Activated B cell treated with CpG ODN at 0.5 μM for 24 hours (primary cell): ENCODE data around the gene IL12RB1. TPM values are rescaled to one million over a fixed set of nuclear protein-coding genes. Genes with fewer than 3 reads are reported as not detected.

Experiments
- ATAC-seq: fragments of 200-7000 bp; cut with Tn5 transposase; one replicate; pipeline ENCODE4 v1.10.0; 2021; ENCODE audit warnings: low read depth, mild to moderate bottlenecking, moderate library complexity
- CTCF ChIA-PET: fragments of 350-600 bp; sonication (Branson Sonifier 250); formaldehyde crosslinking; loops from one replicate; lab custom pipeline; 2021; ENCODE audit warnings: antibody characterized with exemption; lab: Charles Lee
- POLR2A ChIA-PET: fragments of 350-600 bp; sonication (Branson Sonifier 250); formaldehyde crosslinking; loops from one replicate; lab custom pipeline; 2021; ENCODE audit warnings: antibody characterized with exemption; lab: Charles Lee
- DNase-seq: peaks from one replicate; pipeline ENCODE4 v3.0.0; 2022
- H3K27ac Mint-ChIP-seq: one replicate; pipeline ENCODE4 v1.8.0; 2020; ENCODE audit warnings: mixed read lengths
- H3K27me3 Mint-ChIP-seq: one replicate; pipeline ENCODE4 v1.8.0; 2021; ENCODE audit warnings: mixed read lengths
- H3K36me3 Mint-ChIP-seq: one replicate; pipeline ENCODE4 v1.8.0; 2021; ENCODE audit warnings: low read depth, mixed read lengths
- H3K4me1 Mint-ChIP-seq: one replicate; pipeline ENCODE4 v1.8.0; 2021; ENCODE audit warnings: mixed read lengths
- H3K4me3 Mint-ChIP-seq: one replicate; pipeline ENCODE4 v1.8.0; 2020; ENCODE audit warnings: mild to moderate bottlenecking, mixed read lengths
- H3K9me3 Mint-ChIP-seq: one replicate; pipeline ENCODE4 v1.8.0; 2020; ENCODE audit warnings: mixed read lengths
- intact Hi-C: fragments of 100-400 bp; cut with micrococcal nuclease; formaldehyde crosslinking; loops from one replicate; pipeline ENCODE4 v1.15.1; 2024
- total RNA-seq: library from RNA; stranded (reverse); gene quantifications from 2 replicates; pipeline ENCODE4 v1.2.3, GENCODE V29; 2022
- TF ChIP-seq, protein P1 (sequence below): fragments of 200-600 bp; IDR thresholded peaks from one replicate; pipeline ENCODE4 v1.8.0; 2022; ENCODE audit warnings: antibody characterized with exemption, mild to moderate bottlenecking

Gene IL12RB1
- total RNA-seq, 1 donor from 2014 or later, result 20.9 TPM

DNA sequence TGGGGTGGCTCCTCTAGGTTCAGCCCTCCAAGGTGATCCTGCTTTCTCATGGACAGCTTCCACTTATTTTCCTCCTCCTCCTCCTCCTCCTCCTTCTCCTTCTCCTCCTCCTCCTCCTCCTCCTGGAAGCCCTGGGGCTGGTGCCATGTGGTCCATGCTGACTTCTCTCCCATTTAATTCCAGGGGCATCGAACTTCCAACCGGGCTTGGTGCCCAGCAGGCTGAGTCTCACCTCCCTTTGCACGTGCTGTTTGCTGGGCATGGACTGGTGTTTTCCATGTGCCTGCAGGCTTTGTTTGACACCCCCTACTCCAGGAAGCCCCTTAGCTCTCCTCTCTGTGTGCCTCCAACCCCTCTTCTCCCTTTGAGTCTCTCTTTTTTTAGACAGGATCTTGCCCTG lies 14.5 kb upstream of the IL12RB1 start:
- peaks cover 66% of the 10 kb centered on the region for H3K4me1 Mint-ChIP-seq
- peaks cover 29% of the 10 kb centered on the region for H3K36me3 Mint-ChIP-seq
- no peak overlapping the region for H3K4me3 Mint-ChIP-seq
- no peaks in the 10 kb centered on the region for H3K9me3 Mint-ChIP-seq
- peak overlapping the region; percentile 70 for H3K27ac Mint-ChIP-seq
- H3K27me3 Mint-ChIP-seq, result no peaks in the 10 kb centered on the region
- ATAC-seq (no peak), DNase-seq (no peak)
- ChIA-PET CTCF (interaction anchor here (0.8 kb wide), 1 partner anchor 11 kb away, joined by 3 read pairs; no protein-coding TSS in a partner anchor), POLR2A (interaction anchor here (0.6 to 1.0 kb wide), 4 partner anchors 9 to 886 kb away, joined by 3 to 12 read pairs (median 4); partner anchors contain the start of gene USE1)
- intact Hi-C loops, result loop anchor here (10.0 kb wide), 1 partner anchor 314 kb away; the partner anchor contains the start of gene SSBP4
- TF ChIP-seq, protein P1, sequence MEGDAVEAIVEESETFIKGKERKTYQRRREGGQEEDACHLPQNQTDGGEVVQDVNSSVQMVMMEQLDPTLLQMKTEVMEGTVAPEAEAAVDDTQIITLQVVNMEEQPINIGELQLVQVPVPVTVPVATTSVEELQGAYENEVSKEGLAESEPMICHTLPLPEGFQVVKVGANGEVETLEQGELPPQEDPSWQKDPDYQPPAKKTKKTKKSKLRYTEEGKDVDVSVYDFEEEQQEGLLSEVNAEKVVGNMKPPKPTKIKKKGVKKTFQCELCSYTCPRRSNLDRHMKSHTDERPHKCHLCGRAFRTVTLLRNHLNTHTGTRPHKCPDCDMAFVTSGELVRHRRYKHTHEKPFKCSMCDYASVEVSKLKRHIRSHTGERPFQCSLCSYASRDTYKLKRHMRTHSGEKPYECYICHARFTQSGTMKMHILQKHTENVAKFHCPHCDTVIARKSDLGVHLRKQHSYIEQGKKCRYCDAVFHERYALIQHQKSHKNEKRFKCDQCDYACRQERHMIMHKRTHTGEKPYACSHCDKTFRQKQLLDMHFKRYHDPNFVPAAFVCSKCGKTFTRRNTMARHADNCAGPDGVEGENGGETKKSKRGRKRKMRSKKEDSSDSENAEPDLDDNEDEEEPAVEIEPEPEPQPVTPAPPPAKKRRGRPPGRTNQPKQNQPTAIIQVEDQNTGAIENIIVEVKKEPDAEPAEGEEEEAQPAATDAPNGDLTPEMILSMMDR, result no peak

GRCh38 chr19:18100710-18101109 lies 14.0 kb upstream of the IL12RB1 start:
- TF ChIP-seq, protein P1, result no peak
- intact Hi-C loops, result loop anchor here (10.0 kb wide), 1 partner anchor 314 kb away; the partner anchor contains the start of gene SSBP4
- no peaks in the 10 kb centered on the region for H3K27me3 Mint-ChIP-seq
- ATAC-seq (no peak), DNase-seq (no peak)
- H3K36me3 Mint-ChIP-seq, result peaks cover 29% of the 10 kb centered on the region
- no peak overlapping the region for H3K4me3 Mint-ChIP-seq
- ChIA-PET POLR2A (interaction anchor here (1.0 kb wide), 1 partner anchor 10 kb away, joined by 3 read pairs; no protein-coding TSS in a partner anchor), CTCF (interaction anchor here (0.8 kb wide), 1 partner anchor 11 kb away, joined by 3 read pairs; no protein-coding TSS in a partner anchor)
- peaks cover 68% of the 10 kb centered on the region for H3K4me1 Mint-ChIP-seq
- no peak overlapping the region for H3K27ac Mint-ChIP-seq
- no peaks in the 10 kb centered on the region for H3K9me3 Mint-ChIP-seq

- Mint-ChIP-seq H3K9me3 (no peaks in the 10 kb centered on the region), H3K27me3 (no peaks in the 10 kb centered on the region), H3K27ac (peak overlapping the region; percentile 96), H3K36me3 (peaks cover 30% of the 10 kb centered on the region), H3K4me3 (peak overlapping the region; percentile 95), H3K4me1 (peaks cover 59% of the 10 kb centered on the region)
- POLR2A ChIA-PET, result interaction anchor here (0.6 to 3.8 kb wide), 19 partner anchors 10 to 205 kb away, joined by 4 to 94 read pairs (median 8); partner anchors contain the start of genes ARRDC2, IL12RB1, JUND and MPV17L2
- DNase-seq (no peak), ATAC-seq (no peak)
- CTCF ChIA-PET, result interaction anchor here (1.1 kb wide), 1 partner anchor 12 kb away, joined by 3 read pairs; no protein-coding TSS in a partner anchor
- TF ChIP-seq, protein P1, result no peak
- intact Hi-C loops, result loop anchor here (1.0 to 10.0 kb wide), 9 partner anchors 8 to 575 kb away; partner anchors contain the start of genes FCHO1 and IFI30
Observed at GRCh38 chr19:18099623-18099995, 12.9 kb upstream of the IL12RB1 start.

GRCh38 chr19:18098891-18099622 lies 12.3 kb upstream of the IL12RB1 start:
- ChIA-PET POLR2A (interaction anchor here (0.5 to 3.8 kb wide), 36 partner anchors 10 to 1652 kb away, joined by 3 to 94 read pairs (median 5); partner anchors contain the start of genes ARRDC2, B3GNT3, IL12RB1 and JUND), CTCF (interaction anchor here (1.0 to 2.5 kb wide), 5 partner anchors 10 to 152 kb away, joined by 3 to 9 read pairs (median 4); no protein-coding TSS in a partner anchor)
- peak; percentile 73 for DNase-seq
- H3K27ac Mint-ChIP-seq, result peak overlapping the region; percentile 96
- H3K4me1 Mint-ChIP-seq, result peaks cover 54% of the 10 kb centered on the region
- TF ChIP-seq, protein P1, result no peak
- peak overlapping the region; percentile 95 for H3K4me3 Mint-ChIP-seq
- peak; percentile 79 for ATAC-seq
- H3K27me3 Mint-ChIP-seq, result no peaks in the 10 kb centered on the region
- intact Hi-C loops, result loop anchor here (1.0 to 10.0 kb wide), 11 partner anchors 8 to 574 kb away; partner anchors contain the start of genes FCHO1 and IFI30
- no peaks in the 10 kb centered on the region for H3K9me3 Mint-ChIP-seq
- peaks cover 30% of the 10 kb centered on the region for H3K36me3 Mint-ChIP-seq
